ENCODE results near the gene AZIN2.

Gene AZIN2

GRCh38 chr1:33152685-33153432, 71.9 kb downstream of the AZIN2 start:
- DNase-seq (ENCODE audit: low read depth) = no peak

GRCh38 chr1:33153650-33154049, 72.7 kb downstream of the AZIN2 start:
- no peak for DNase-seq (ENCODE audit: low read depth)

DNA sequence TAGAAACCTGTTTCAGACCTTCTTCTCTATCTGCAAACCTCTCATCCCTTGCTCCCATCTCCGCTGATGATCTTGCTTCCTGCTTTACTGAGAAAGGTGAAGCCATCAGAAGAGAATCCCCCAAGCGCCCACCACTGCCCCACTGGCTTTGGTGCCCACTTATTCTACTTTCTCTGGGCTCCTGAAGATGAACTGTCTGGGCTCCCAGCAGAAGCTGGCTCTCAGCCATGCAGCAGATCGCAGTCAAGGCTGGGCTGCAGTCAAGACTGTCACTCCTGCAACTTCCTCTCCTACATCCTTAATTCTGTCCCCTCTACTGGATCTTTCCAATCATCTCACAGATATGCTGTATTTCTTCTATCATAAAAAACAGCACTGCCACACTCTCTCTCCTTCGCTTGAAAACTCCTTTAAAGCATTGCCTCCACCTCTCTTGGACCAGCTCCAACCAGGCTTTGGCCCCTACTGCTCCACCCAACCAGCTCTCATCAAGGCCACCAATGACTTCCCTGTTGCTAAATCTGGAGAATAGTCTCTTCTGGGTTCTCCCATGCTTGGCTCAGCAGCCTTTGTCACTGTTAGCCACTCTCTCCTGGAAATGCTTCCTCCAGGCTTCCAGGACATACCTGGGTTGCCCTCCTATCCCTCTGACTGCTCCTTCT, 75.1 kb downstream of the AZIN2 start:
- DNase-seq (ENCODE audit: low read depth) = no peak

- DNase-seq (ENCODE audit: low read depth) = no peak
Observed at GRCh38 chr1:33157131-33157530, 76.2 kb downstream of the AZIN2 start.

GRCh38 chr1:33158366-33158765, 77.4 kb downstream of the AZIN2 start:
- DNase-seq (ENCODE audit: low read depth) = no peak

GRCh38 chr1:33159577-33159976, 78.6 kb downstream of the AZIN2 start:
- DNase-seq (ENCODE audit: low read depth) = no peak

- DNase-seq (ENCODE audit: low read depth) = no peak
Observed at GRCh38 chr1:33161061-33161681, 80.2 kb downstream of the AZIN2 start.

DNA sequence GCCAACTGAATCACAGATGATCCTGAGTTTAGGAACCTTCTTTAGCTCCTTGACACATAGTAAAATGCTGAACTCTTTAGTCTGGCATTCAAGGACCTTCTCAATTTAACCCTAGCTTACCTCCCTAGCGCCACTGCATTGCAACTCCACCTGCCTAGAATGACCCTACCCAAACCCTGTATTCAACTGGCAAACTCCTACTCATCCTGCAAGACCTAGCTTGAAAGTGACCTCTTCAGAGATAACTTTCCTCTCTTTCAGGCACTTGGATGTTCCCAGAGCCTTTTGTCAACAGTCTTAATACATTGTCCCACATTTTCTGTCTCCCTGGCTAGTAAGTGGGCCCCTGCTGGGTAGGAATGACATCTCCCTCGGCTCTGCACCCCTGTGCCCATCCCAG, 81.2 kb downstream of the AZIN2 start:
- DNase-seq (ENCODE audit: low read depth) = no peak

DNA sequence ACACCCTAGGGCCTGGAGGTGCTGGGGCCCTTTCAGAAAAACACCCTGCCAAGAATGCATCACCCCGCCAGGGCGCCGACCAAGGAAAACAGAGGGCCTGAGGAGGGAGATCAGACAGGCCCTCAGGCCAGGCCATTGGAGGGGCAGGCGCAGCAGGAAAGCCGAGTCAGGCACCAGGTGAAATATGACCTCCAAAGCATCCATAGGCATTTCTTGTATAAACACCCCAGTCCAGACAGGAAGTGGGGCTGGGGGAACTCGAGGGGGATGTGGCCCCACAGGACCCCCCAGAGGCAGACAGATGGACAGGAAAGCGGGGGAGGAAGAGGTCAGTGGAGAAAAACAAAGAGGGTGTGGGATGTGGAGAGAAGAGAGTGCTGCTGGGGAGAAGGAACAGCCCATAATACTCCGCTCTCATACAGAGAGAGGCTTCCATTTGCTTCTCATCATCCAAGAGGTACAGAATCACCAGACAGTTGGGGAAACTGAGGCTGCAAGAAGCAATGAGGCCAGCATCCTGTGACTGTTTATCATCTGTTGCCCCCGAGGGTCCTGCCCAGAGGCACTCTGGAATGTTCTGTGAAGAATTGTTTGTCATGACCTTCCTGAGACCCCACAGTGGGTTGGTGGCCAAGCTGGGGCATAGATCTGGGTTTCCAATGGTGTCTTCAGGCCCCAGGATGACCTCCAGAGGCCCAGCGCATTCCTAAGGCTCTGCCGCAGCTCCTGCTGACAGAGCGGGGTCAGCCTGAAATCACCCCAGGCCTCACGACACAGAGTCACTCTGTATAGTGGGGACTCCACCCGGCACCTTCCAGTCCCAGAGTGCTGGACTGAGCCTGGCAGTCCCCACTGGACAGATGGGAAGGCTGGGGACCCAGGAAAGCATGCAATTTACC, 82.9 kb downstream of the AZIN2 start:
- DNase-seq (ENCODE audit: low read depth) = no peak

DNA sequence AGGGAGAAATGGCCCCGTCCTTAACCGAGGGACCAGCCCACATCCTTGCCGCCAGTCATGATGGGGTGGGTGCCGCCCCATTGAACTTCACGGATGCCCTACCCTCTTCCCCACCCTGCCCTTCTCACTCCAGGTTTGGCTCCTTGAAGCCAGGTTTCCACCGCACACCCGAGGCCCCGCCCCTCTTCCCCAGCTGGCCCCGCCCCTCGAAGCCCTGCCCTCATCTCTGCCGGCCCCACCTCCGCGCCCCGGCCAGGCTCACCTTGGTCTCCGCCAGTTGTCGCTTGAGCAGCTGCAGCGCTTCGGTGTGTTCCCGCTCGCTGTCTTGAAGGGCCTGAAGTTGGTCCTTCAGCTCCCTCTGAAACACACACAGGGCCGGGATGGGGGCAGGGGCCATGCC, 84.3 kb downstream of the AZIN2 start:
- DNase-seq (ENCODE audit: low read depth) = no peak

DNA sequence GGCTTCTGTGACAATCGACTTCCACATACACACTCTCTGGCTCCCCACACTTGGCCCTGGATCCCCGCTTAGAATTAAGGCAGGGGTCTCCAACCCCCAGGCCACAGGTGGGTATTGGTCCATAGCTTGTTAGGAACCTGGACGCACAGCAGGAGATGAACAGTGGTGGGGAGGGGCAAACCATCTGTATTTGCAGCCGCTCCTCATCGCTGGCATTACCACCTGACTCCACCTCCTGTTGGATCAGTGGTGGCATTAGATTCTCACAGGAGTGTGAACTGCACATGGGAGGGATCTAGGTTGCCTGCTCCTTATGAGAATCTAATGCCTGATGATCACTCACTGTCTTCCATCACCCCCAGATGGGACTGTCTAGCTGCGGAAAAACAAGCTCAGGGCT, 84.9 kb downstream of the AZIN2 start:
- DNase-seq (ENCODE audit: low read depth) = no peak

GRCh38 chr1:33167650-33168447, 86.9 kb downstream of the AZIN2 start:
- DNase-seq (ENCODE audit: low read depth) = no peak

- no peak for DNase-seq (ENCODE audit: low read depth)
Observed at GRCh38 chr1:33168556-33169289, 87.8 kb downstream of the AZIN2 start.

GRCh38 chr1:33169290-33170055, 88.5 kb downstream of the AZIN2 start:
- no peak for DNase-seq (ENCODE audit: low read depth)

Data from stimulated activated CD4-positive, alpha-beta T cell treated with anti-CD3 and anti-CD28 coated beads, Interleukin-2, amount 100 ng/mL, for 4 hours (primary cell).